ENCODE results near the gene SPANXC. TPM values are rescaled to one million over a fixed set of nuclear protein-coding genes. Genes with fewer than 3 reads are reported as not detected.

SPANXC gene
- total RNA-seq: not detected in 2 replicates

GRCh38 chrX:141242417-141242816, at the start of gene SPANXC:
SPANXC (minus strand) TSS chrX:141242517; CDS start chrX:141242457, 60 bp downstream.

Other genes starting within 250 kb of the SPANXC start
- gene SPANXB1, start 239.9 kb downstream of the SPANXC start, total RNA-seq: not detected in 2 replicates
- gene LDOC1, start 65.4 kb downstream of the SPANXC start, total RNA-seq: 5.0 and 6.0 TPM in 2 replicates

All from articular chondrocyte of knee joint (primary cell).